A549 (cell line): ENCODE measurements around the gene IL36B. TPM values are rescaled to one million over a fixed set of nuclear protein-coding genes. Genes with fewer than 3 reads are reported as not detected.

ENCODE experiments used
- ATAC-seq, 2 experiments: fragments of 200-7000 bp in 1 of 2; fragments of >200 bp in 1 of 2; cut with Nextera tagmentation in 1 of 2; cut with Tn5 transposase in 1 of 2; 3 replicates each; pipeline versions ENCODE4 v1.8.0 to v1.9.1; 2018 to 2020; ENCODE audit warnings: mild to moderate bottlenecking in 1 of 2, moderate library complexity in 1 of 2
- CTCF ChIA-PET: fragments of 300-600 bp; sonication (Branson Sonifier 250); formaldehyde crosslinking; extraction: SDS; loops from one replicate; lab custom pipeline; 2021; ENCODE audit warnings: antibody characterized with exemption, inconsistent platforms; lab: Yijun Ruan, JAX
- POLR2A ChIA-PET: fragments of 350-600 bp; formaldehyde crosslinking; extraction: SDS; loops from one replicate; lab custom pipeline; 2021; ENCODE audit warnings: antibody characterized with exemption, inconsistent platforms; lab: Yijun Ruan, JAX
- DNase-seq, 2 experiments: peaks; one replicate each; pipeline versions ENCODE4 v3.0.0 to v3.0.0-alpha.2; 2011 to 2016; ENCODE audit warnings: low read depth in 1 of 2, low spot score in 1 of 2
- FAIRE-seq: peaks from 2 replicates; lab custom pipeline; 2011; peaks lifted over from hg19 to GRCh38; lab: Jason Lieb, UNC
- H3K27ac ChIP-seq, 2 experiments: fragments of >200 bp; sonication (Bioruptor Twin); formaldehyde crosslinking; 3 replicates each; pipeline ENCODE4 v1.5.1; 2016 to 2017
- H3K4me1 ChIP-seq: fragments of >200 bp; sonication (Bioruptor Twin); formaldehyde crosslinking; 3 replicates; pipeline ENCODE4 v1.6.1; 2016
- H3K4me2 ChIP-seq: fragments of >200 bp; sonication (Bioruptor Twin); formaldehyde crosslinking; 3 replicates; pipeline ENCODE4 v1.6.1; 2016
- H3K4me3 ChIP-seq: fragments of >200 bp; sonication (Bioruptor Twin); formaldehyde crosslinking; 3 replicates; pipeline ENCODE4 v1.5.1; 2016
- H3K9me3 ChIP-seq: fragments of >200 bp; sonication (Bioruptor Twin); formaldehyde crosslinking; 3 replicates; pipeline ENCODE4 v1.6.1; 2016
- EHMT2 ChIP-seq: fragments of 200-600 bp; sonication (generic); IDR thresholded peaks from 2 replicates; pipeline ENCODE4 v1.6.1; 2016; ENCODE audit warnings: antibody characterized with exemption, low read depth, mild to moderate bottlenecking, moderate library complexity
- EP300 ChIP-seq, 2 experiments: fragments of >200 bp; sonication (Bioruptor Twin); formaldehyde crosslinking; IDR thresholded peaks; 2 replicates in 1 of 2; 3 replicates in 1 of 2; pipeline ENCODE4 v1.6.1; 2016 to 2017
- ESRRA ChIP-seq: fragments of 150-350 bp; IDR thresholded peaks from 2 replicates; pipeline ENCODE4 v1.6.1; 2014; ENCODE audit warnings: mild to moderate bottlenecking, low read length, borderline replicate concordance
- FOXS1 ChIP-seq: fragments of 250-450 bp; sonication (Bioruptor Pico); IDR thresholded peaks from 2 replicates; pipeline ENCODE4 v1.5.0; 2020; ENCODE audit warnings: mild to moderate bottlenecking, moderate library complexity
- HDAC2 ChIP-seq: fragments of 200-600 bp; sonication (generic); IDR thresholded peaks from 2 replicates; pipeline ENCODE4 v1.6.1; 2016
- HEYL ChIP-seq: fragments of 250-450 bp; sonication (Bioruptor Pico); IDR thresholded peaks from 2 replicates; pipeline ENCODE4 v1.8.0; 2021; ENCODE audit warnings: mild to moderate bottlenecking, moderate library complexity
- HMGXB4 ChIP-seq: fragments of 250-450 bp; sonication (Bioruptor Pico); IDR thresholded peaks from 2 replicates; pipeline ENCODE4 v1.5.0; 2021; ENCODE audit warnings: mild to moderate bottlenecking, moderate library complexity, borderline replicate concordance
- HOXB5 ChIP-seq: fragments of 250-450 bp; sonication (Bioruptor Pico); IDR thresholded peaks from 2 replicates; pipeline ENCODE4 v1.5.0; 2020; ENCODE audit warnings: mild to moderate bottlenecking, moderate library complexity
- JUN ChIP-seq, 2 experiments: fragments of >200 bp; sonication (Bioruptor Twin); formaldehyde crosslinking; IDR thresholded peaks; 2 replicates in 1 of 2; 3 replicates in 1 of 2; pipeline ENCODE4 v1.6.1; 2016 to 2017
- JUNB ChIP-seq: fragments of >200 bp; sonication (Bioruptor Twin); formaldehyde crosslinking; IDR thresholded peaks from 2 replicates; pipeline ENCODE4 v1.6.1; 2016
- KDM5A ChIP-seq: fragments of 200-600 bp; sonication (generic); IDR thresholded peaks from 2 replicates; pipeline ENCODE4 v1.6.1; 2016; ENCODE audit warnings: antibody characterized with exemption, mild to moderate bottlenecking
- MAFK ChIP-seq: fragments of 450-650 bp; IDR thresholded peaks from 2 replicates; pipeline ENCODE4 v1.6.1; 2014; ENCODE audit not compliant: partially characterized antibody
- NPAS2 ChIP-seq: fragments of 250-450 bp; sonication (Bioruptor Pico); IDR thresholded peaks from 2 replicates; pipeline ENCODE4 v1.8.0; 2022; ENCODE audit warnings: mild to moderate bottlenecking, moderate library complexity, borderline replicate concordance
- NR3C1 ChIP-seq: fragments of >200 bp; sonication (Bioruptor Twin); formaldehyde crosslinking; IDR thresholded peaks from 3 replicates; pipeline ENCODE4 v1.6.1; 2017
- PBX3 ChIP-seq: IDR thresholded peaks from 2 replicates; pipeline ENCODE4 v1.6.1; 2012
- POLR2A ChIP-seq: IDR thresholded peaks from 2 replicates; pipeline ENCODE4 v1.6.1; 2012; ENCODE audit warnings: mild to moderate bottlenecking, low read length
- RAD21 ChIP-seq, 2 experiments: fragments of >200 bp in 1 of 2; sonication (Bioruptor Twin) in 1 of 2; formaldehyde crosslinking in 1 of 2; IDR thresholded peaks in 1 of 2; conservative IDR thresholded peaks in 1 of 2; 2 replicates in 1 of 2; 3 replicates in 1 of 2; pipeline ENCODE4 v1.6.1; 2012 to 2018; ENCODE audit warnings: inconsistent platforms in 1 of 2
- RARB ChIP-seq: fragments of 250-450 bp; sonication (Bioruptor Pico); IDR thresholded peaks from 2 replicates; pipeline ENCODE4 v1.8.0; 2021; ENCODE audit warnings: mild to moderate bottlenecking, moderate library complexity
- RCOR1 ChIP-seq: fragments of 150-350 bp; IDR thresholded peaks from 2 replicates; pipeline ENCODE4 v1.6.1; 2014; ENCODE audit warnings: antibody characterized with exemption, low read length, low read depth
- SMC3 ChIP-seq: fragments of >200 bp; sonication (Bioruptor Twin); formaldehyde crosslinking; IDR thresholded peaks from 3 replicates; pipeline ENCODE4 v1.6.1; 2018; ENCODE audit warnings: inconsistent platforms
- ZNF302 ChIP-seq: fragments of 250-450 bp; sonication (Bioruptor Pico); IDR thresholded peaks from 2 replicates; pipeline ENCODE4 v1.9.0; 2021; ENCODE audit warnings: inconsistent platforms, mild to moderate bottlenecking, moderate library complexity
- WGBS: methylation state at CpG from one replicate; pipeline ENCODE4 v1.1.6; 2017; ENCODE audit errors: missing lambda C conversion rate; 5-methylcytosine and 5-hydroxymethylcytosine counted together
- polyA plus RNA-seq, 4 experiments: library from polyadenylated mRNA; depleted of rRNA in 3 of 4; stranded (reverse); fragments of >200 nt; fragmentation: RNase III in 1 of 4; extraction: RNeasy Plus Mini Kit Qiagen cat#74134 plus additional on column Dnase treatment in 1 of 4; gene quantifications; 2 replicates in 3 of 4; 3 replicates in 1 of 4; pipeline ENCODE4 v1.2.3, GENCODE V29; 2011 to 2017

The IL36B gene
- polyA plus RNA-seq, 2 of the 4 experiments (the other 2 are of a cell fraction): not detected

- 64% methylated on average over 3 of the region's 3 CpGs for WGBS
- no peak for DNase-seq
- POLR2A ChIA-PET: no interaction called here
- FAIRE-seq: no peak
- CTCF ChIA-PET: interaction anchor here (1.2 to 3.9 kb wide), 2 partner anchors 9 to 12 kb away, joined by 3 to 21 read pairs; partner anchors contain the start of gene IL36RN
- Histone ChIP-seq H3K27ac (no peak within 1 kb of the TSS), H3K4me3 (no peak within 1 kb of the TSS), H3K9me3 (0 out of 3 replicates have a peak, but pooled peaks cover 10% of the 10 kb centered on the region), H3K4me1 (peaks cover 7% of the 10 kb centered on the region; the same call in 1 of the 3 replicates), H3K4me2 (no peak within 1 kb of the TSS)
- no peak for ATAC-seq
- TF ChIP-seq JUNB: no peak
- no peak for TF ChIP-seq FOXS1 (CRISPR knock-in tag)
- TF ChIP-seq ZNF302 (CRISPR knock-in tag): no peak
- no peak for TF ChIP-seq HOXB5 (CRISPR knock-in tag)
- no peak for TF ChIP-seq HEYL (CRISPR knock-in tag)
- TF ChIP-seq EP300 (IDR thresholded peaks at IDR 0.05): no peak
- TF ChIP-seq RARB (CRISPR knock-in tag): no peak
- TF ChIP-seq SMC3: no peak
Measured at GRCh38 chr2:113067681-113068080, 15.0 kb upstream of the IL36B start, which contains the start of gene IL1F10. Gene IL1F10 (plus strand): TSS chr2:113067970. CDS start chr2:113072739, 4,769 bp downstream.

GRCh38 chr2:113064898-113065297, 12.2 kb upstream of the IL36B start:
- Histone ChIP-seq H3K4me1 (peaks cover 2% of the 10 kb centered on the region; the same call in 1 of the 3 replicates), H3K4me2 (no peak overlapping the region)
- no peak for TF ChIP-seq RCOR1
- no peak for TF ChIP-seq NPAS2 (CRISPR knock-in tag)
- no peak for TF ChIP-seq POLR2A
- TF ChIP-seq NR3C1: no peak
- TF ChIP-seq PBX3: no peak
- TF ChIP-seq JUNB: no peak
- TF ChIP-seq EP300 (IDR thresholded peaks at IDR 0.05): no peak
- TF ChIP-seq SMC3: no peak
- no peak for TF ChIP-seq RAD21 (conservative IDR thresholded peaks at IDR 0.05 in 1 of 2, IDR thresholded peaks at IDR 0.05 in 1 of 2)
- TF ChIP-seq HDAC2: no peak
- TF ChIP-seq, all 56 proteins: peak for 0
- Histone ChIP-seq H3K4me3 (no peak overlapping the region), H3K27ac (no peak overlapping the region), H3K9me3 (0 out of 3 replicates have a peak, but pooled peaks cover 10% of the 10 kb centered on the region)
- WGBS: 0% methylated on average over 1 of the region's 1 CpG
- ChIA-PET CTCF (interaction anchor here (1.0 to 1.5 kb wide), 2 partner anchors 13 to 15 kb away, joined by 5 read pairs; no protein-coding TSS in a partner anchor), POLR2A (no interaction called here)
- DNase-seq (no peak), ATAC-seq (no peak), FAIRE-seq (no peak)

- no peak for TF ChIP-seq EHMT2
- no peak for TF ChIP-seq ESRRA
- TF ChIP-seq JUN (IDR thresholded peaks at IDR 0.05): no peak
- no peak for TF ChIP-seq KDM5A
- TF ChIP-seq RARB (CRISPR knock-in tag): no peak
- no peak for TF ChIP-seq HDAC2
- no peak for TF ChIP-seq MAFK
- TF ChIP-seq HOXB5 (CRISPR knock-in tag): no peak
- TF ChIP-seq NR3C1: no peak
- no peak for TF ChIP-seq HMGXB4
- FAIRE-seq: no peak
Measured at GRCh38 chr2:113064281-113064680, 11.6 kb upstream of the IL36B start.

More at GRCh38 chr2:113064281-113064680, 11.6 kb upstream of the IL36B start:
- Histone ChIP-seq H3K27ac (no peak overlapping the region), H3K9me3 (0 out of 3 replicates have a peak, but pooled peaks cover 10% of the 10 kb centered on the region), H3K4me3 (no peak overlapping the region), H3K4me1 (no peaks in the 10 kb centered on the region), H3K4me2 (no peak overlapping the region)
- no peak for DNase-seq
- ChIA-PET POLR2A (no interaction called here), CTCF (interaction anchor here (1.0 kb wide), 1 partner anchor 13 kb away, joined by 5 read pairs; no protein-coding TSS in a partner anchor)
- ATAC-seq: no peak
- WGBS: 21% methylated on average over 5 of the region's 5 CpGs
